Non-pigmented ciliary epithelial cell (primary cell): ENCODE measurements around the gene ACOX3.

Experiments used
- DNase-seq: peaks from one replicate; pipeline ENCODE4 v3.0.0-alpha.2; 2010; ENCODE audit warnings: low read depth

The ACOX3 gene

DNA sequence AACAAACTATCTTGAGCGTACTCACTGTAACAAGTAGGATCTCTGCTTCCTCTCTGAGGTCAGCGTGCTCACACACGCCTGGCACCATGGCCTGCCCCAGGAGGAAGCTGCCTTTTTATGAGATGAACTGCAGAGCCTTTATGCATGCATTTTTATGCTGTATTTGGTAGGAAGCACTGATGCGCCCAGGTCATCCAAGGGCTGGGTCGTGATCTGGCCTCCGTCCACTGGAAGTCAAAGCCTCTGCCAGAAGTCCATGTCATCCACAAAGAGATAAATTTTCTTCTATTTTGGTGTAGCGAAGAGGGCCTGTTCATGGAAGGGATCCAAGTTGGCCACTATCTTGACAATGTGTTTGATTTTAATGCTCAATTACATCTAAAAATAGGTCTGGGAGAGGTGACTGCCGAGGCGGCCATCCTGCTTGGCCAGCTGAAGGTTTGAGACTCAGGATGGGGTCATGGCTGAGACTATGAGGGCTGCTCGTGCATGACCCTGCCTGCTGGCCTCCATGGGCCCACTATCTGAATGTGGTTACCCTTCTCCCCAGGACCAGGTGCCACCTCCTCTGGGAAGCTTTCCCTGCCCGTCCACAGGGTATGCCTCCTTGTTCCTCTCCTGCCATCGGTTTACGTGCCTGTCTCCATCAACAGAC, 120.7 kb downstream of the ACOX3 start:
- no peak for DNase-seq

DNA sequence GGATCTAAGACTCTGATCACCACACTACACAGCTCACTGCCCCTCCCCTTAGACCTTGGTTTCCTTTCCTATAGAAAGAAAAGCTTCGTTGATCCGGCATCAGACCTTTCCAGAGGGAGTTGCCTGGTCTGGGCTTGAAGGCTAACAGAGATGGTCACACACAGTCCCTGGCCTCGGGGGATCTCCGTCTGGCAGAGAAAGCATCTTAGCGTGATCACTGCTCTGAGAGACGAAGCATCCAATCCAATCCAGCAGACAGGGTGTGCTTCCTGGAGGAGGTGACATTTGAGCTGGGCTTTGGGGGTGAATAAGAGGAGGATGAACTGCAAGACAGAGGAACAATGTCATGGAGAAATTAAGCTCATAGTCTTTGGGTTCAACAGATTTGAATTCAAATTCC, 121.5 kb downstream of the ACOX3 start:
- no peak for DNase-seq

DNA sequence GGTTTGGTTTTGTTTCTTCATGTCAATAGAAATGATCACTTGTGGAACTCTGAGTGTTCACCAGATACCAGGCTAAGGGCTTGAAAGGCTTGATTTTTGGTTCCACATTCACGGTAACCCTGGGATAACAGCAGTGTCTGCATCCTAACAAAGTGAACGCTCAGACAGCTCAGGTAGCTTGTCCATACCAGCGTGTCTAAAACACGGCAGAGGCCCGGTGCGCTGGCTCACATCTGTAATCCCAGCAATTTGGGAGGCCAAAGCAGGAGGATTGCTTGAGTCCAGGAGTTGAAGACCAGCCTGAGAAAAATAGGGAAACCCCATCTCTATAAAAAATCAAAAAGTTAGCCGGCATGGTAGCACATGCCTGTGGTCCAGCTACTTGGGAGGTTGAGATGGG, 122.0 kb downstream of the ACOX3 start:
- DNase-seq = no peak

DNA sequence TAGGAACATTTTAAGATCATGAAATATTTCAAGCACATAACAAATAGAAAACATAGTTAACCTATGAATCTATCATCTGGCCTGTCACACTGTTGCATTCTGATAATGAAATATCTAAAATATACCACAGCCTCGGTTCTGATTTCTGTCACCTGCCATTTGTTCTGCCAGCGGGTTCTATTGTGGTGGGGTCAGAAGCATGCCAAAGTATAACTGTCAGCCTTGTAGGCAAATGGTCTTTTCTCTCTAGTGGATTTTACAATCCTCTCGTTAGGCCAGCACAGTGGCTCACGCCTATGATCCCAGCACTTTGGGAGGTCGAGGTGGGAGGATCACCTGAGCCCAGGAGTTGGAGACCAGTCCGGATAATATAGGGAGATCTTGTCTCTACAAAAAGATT, 123.0 kb downstream of the ACOX3 start:
- no peak for DNase-seq

DNA sequence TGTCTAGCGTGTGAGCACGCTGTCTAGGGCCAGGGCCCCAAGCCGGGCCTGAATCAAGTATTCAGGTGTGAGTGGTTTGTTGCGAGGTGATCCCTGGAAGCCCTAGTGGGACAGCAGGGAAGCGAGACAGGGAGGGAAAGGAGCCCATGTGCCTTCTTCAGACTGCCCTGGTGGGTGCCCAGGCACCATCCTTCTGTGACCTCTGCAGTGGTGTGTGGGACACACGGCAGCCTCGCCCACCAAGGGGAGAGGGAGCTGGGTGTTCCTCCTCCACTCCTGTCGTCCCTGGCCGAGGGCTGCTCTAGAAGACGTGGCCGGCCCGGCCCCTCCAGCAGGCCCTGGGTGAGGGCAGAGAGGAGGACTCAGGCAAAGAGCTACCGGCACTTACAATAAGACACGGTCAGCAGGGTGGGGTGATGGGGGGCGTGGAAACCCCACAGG, 123.6 kb downstream of the ACOX3 start:
- no peak for DNase-seq
